K562 (cell line): ENCODE measurements around the gene UNC79. TPM values are rescaled to one million over a fixed set of nuclear protein-coding genes. Genes with fewer than 3 reads are reported as not detected.
A peak's percentile ranks its signal among the peaks of the same experiment; 100 is the strongest.

Experiments
- ATAC-seq: fragments of 200-7000 bp; cut with Tn5 transposase; 3 replicates; pipeline ENCODE4 v1.9.1; 2020; ENCODE audit warnings: moderate library complexity
- BruUV-seq: library from RNA; stranded (reverse); fragments of 400-500 nt; replicated peaks from 2 replicates; lab custom pipeline; 2021; lab: Mats Ljungman, UMichigan
- CTCF ChIA-PET: fragments of 300-600 bp; formaldehyde crosslinking; extraction: SDS; loops from one replicate; lab custom pipeline; 2021; ENCODE audit warnings: low intra/inter-chr PET ratio; lab: Yijun Ruan, JAX
- POLR2A ChIA-PET: fragments of 300-600, 350-650 bp; sonication (Branson Sonifier 250); formaldehyde crosslinking; extraction: SDS; loops from one replicate; lab custom pipeline; 2021; ENCODE audit warnings: antibody characterized with exemption, inconsistent platforms; lab: Yijun Ruan, JAX
- DNase-seq, 4 experiments: peaks; one replicate each; pipeline versions ENCODE4 v3.0.0 to v3.0.0-alpha.2; 2011 to 2018; ENCODE audit warnings: low spot score in 3 of 4, mixed read lengths in 3 of 4; ENCODE audit errors: extremely low read depth in 1 of 4
- FAIRE-seq: peaks from 2 replicates; lab custom pipeline; 2011; peaks lifted over from hg19 to GRCh38; lab: Jason Lieb, UNC
- H2AFZ ChIP-seq: 2 replicates; pipeline ENCODE4 v1.6.0; 2011; ENCODE audit warnings: low read depth, low read length, control low read depth, inconsistent platforms
- H3K27ac ChIP-seq: fragments of 200-600 bp; 3 replicates; pipeline ENCODE4 v1.8.0; 2011; ENCODE audit warnings: low read depth, mild to moderate bottlenecking, control low read depth, inconsistent platforms, low read length, moderate library complexity, mixed read lengths; ENCODE audit errors: extremely low read depth
- H3K27me3 ChIP-seq, 2 experiments: fragments of 300-600 bp in 1 of 2; 2 replicates in 1 of 2; 3 replicates in 1 of 2; pipeline versions ENCODE4 v1.6.0 to v1.8.0; 2011; ENCODE audit warnings: inconsistent platforms in 2 of 2, low read length in 2 of 2, mild to moderate bottlenecking in 1 of 2, mixed read lengths in 1 of 2, moderate library complexity in 1 of 2; ENCODE audit not compliant: control insufficient read depth in 2 of 2, insufficient read depth in 2 of 2
- H3K36me3 ChIP-seq: fragments of 300-600 bp; 3 replicates; pipeline ENCODE4 v1.8.0; 2011; ENCODE audit warnings: mild to moderate bottlenecking, low read length, inconsistent platforms; ENCODE audit not compliant: control insufficient read depth, insufficient read depth
- H3K4me1 ChIP-seq, 2 experiments: fragments of 200-600 bp in 1 of 2; replicated peaks in 1 of 2; 2 replicates in 1 of 2; 3 replicates in 1 of 2; pipeline versions ENCODE4 v1.5.1 to v1.8.0; 2011; ENCODE audit warnings: inconsistent platforms in 2 of 2, low read length in 2 of 2, mild to moderate bottlenecking in 1 of 2, mixed read lengths in 1 of 2, moderate library complexity in 1 of 2; ENCODE audit not compliant: control insufficient read depth in 2 of 2, insufficient read depth in 2 of 2
- H3K4me2 ChIP-seq: 2 replicates; pipeline ENCODE4 v1.6.1; 2011; ENCODE audit warnings: low read length, control low read depth, inconsistent platforms, mixed read lengths; ENCODE audit not compliant: insufficient read depth
- H3K4me3 ChIP-seq: fragments of 200-600 bp; sonication (generic), shearing (Covaris generic); 2 replicates; pipeline ENCODE4 v1.5.1; 2016; ENCODE audit warnings: control low read depth, inconsistent platforms
- H3K79me2 ChIP-seq: fragments of 200-600 bp; 3 replicates; pipeline ENCODE4 v1.8.0; 2011; ENCODE audit warnings: low read length, inconsistent platforms; ENCODE audit not compliant: control insufficient read depth, insufficient read depth
- H3K9ac ChIP-seq, 2 experiments: 2 replicates each; pipeline versions ENCODE4 v1.6.0 to v1.6.1; 2011; ENCODE audit warnings: low read depth in 2 of 2, low read length in 2 of 2, control low read depth in 1 of 2, inconsistent platforms in 1 of 2, mild to moderate bottlenecking in 1 of 2, mixed read lengths in 1 of 2; ENCODE audit not compliant: insufficient read depth in 1 of 2
- H3K9me1 ChIP-seq: one replicate; pipeline ENCODE4 v1.6.0; 2011; ENCODE audit warnings: inconsistent platforms, mild to moderate bottlenecking, low read length, moderate library complexity; ENCODE audit not compliant: control insufficient read depth, insufficient read depth
- H3K9me3 ChIP-seq: replicated peaks from 2 replicates; pipeline ENCODE4 v1.5.1; 2011; ENCODE audit warnings: low read depth, low read length, inconsistent platforms; ENCODE audit not compliant: control insufficient read depth, insufficient read depth
- H4K20me1 ChIP-seq: replicated peaks from 2 replicates; pipeline ENCODE4 v1.6.1; 2011; ENCODE audit warnings: low read length, inconsistent platforms, mixed read lengths; ENCODE audit not compliant: control insufficient read depth, insufficient read depth
- ARID1B ChIP-seq: fragments of 450-650 bp; IDR thresholded peaks from 2 replicates; pipeline ENCODE4 v1.6.1; 2016; ENCODE audit warnings: antibody characterized with exemption, mild to moderate bottlenecking, inconsistent platforms
- CBFA2T3 ChIP-seq: fragments of 450-650 bp; IDR thresholded peaks from 2 replicates; pipeline ENCODE4 v1.6.1; 2017
- CBX1 ChIP-seq: sonication (generic); IDR thresholded peaks from 2 replicates; pipeline ENCODE4 v1.6.1; 2016; ENCODE audit warnings: antibody characterized with exemption, low read depth, mild to moderate bottlenecking
- DMBX1 ChIP-seq: fragments of 250-450 bp; sonication (Bioruptor Pico); IDR thresholded peaks from 2 replicates; pipeline ENCODE4 v1.8.0; 2022; ENCODE audit warnings: inconsistent platforms, mild to moderate bottlenecking, moderate library complexity, borderline replicate concordance
- HES1 ChIP-seq: fragments of 450-650 bp; IDR thresholded peaks from 2 replicates; pipeline ENCODE4 v1.6.1; 2016; ENCODE audit warnings: low read depth, mild to moderate bottlenecking, moderate library complexity
- HOMEZ ChIP-seq: fragments of 250-450 bp; sonication (Bioruptor Pico); IDR thresholded peaks from 2 replicates; pipeline ENCODE4 v1.4.0; 2020; ENCODE audit warnings: mild to moderate bottlenecking, moderate library complexity
- KAT8 ChIP-seq: fragments of 450-650 bp; IDR thresholded peaks from 2 replicates; pipeline ENCODE4 v1.6.1; 2016; ENCODE audit warnings: low read depth, mild to moderate bottlenecking
- L3MBTL2 ChIP-seq: fragments of 450-650 bp; IDR thresholded peaks from 2 replicates; pipeline ENCODE4 v1.6.1; 2016; ENCODE audit warnings: mild to moderate bottlenecking, moderate library complexity
- PCBP2 ChIP-seq: fragments of 200-400 bp; formaldehyde crosslinking; IDR thresholded peaks from 2 replicates; pipeline ENCODE4 v1.6.1; 2018; ENCODE audit warnings: low read length, low read depth, mild to moderate bottlenecking, moderate library complexity; ENCODE audit not compliant: poor library complexity, severe bottlenecking
- RAD51 ChIP-seq: fragments of 450-650 bp; IDR thresholded peaks from 2 replicates; pipeline ENCODE4 v1.7.1; 2016; ENCODE audit warnings: low read depth, mild to moderate bottlenecking, borderline replicate concordance
- RBM22 ChIP-seq: fragments of 200-400 bp; formaldehyde crosslinking; IDR thresholded peaks from 2 replicates; pipeline ENCODE4 v1.6.1; 2018; ENCODE audit warnings: low read length, low read depth; ENCODE audit not compliant: poor library complexity, severe bottlenecking
- RCOR1 ChIP-seq, 2 experiments: IDR thresholded peaks; 2 replicates each; pipeline ENCODE4 v1.6.1; 2012; ENCODE audit warnings: low read depth in 2 of 2, low read length in 2 of 2, borderline replicate concordance in 1 of 2, improper control_type of control experiment in 1 of 2
- SNAPC5 ChIP-seq: fragments of 250-450 bp; sonication (Bioruptor Pico); IDR thresholded peaks from 2 replicates; pipeline ENCODE4 v1.8.0; 2021; ENCODE audit warnings: moderate library complexity, mild to moderate bottlenecking, inconsistent platforms
- SNIP1 ChIP-seq: fragments of 450-650 bp; IDR thresholded peaks from 2 replicates; pipeline ENCODE4 v1.7.1; 2017; ENCODE audit warnings: low read depth, mild to moderate bottlenecking
- SP1 ChIP-seq: sonication (generic); formaldehyde crosslinking; IDR thresholded peaks from 2 replicates; pipeline ENCODE4 v1.8.1; 2022; ENCODE audit warnings: mild to moderate bottlenecking, missing genetic modification reagents
- TAL1 ChIP-seq: fragments of 450-650 bp; IDR thresholded peaks from 2 replicates; pipeline ENCODE4 v1.6.1; 2016; ENCODE audit warnings: mild to moderate bottlenecking
- TEAD4 ChIP-seq, 2 experiments: sonication (generic) in 1 of 2; formaldehyde crosslinking in 1 of 2; IDR thresholded peaks; 2 replicates each; pipeline versions ENCODE4 v1.6.1 to v1.8.0; 2012 to 2022; ENCODE audit warnings: borderline replicate concordance in 1 of 2, inconsistent platforms in 1 of 2, low read length in 1 of 2, mild to moderate bottlenecking in 1 of 2, missing genetic modification reagents in 1 of 2
- U2AF1 ChIP-seq: fragments of 200-400 bp; formaldehyde crosslinking; optimal IDR thresholded peaks from 2 replicates; pipeline ENCODE3; 2017; ENCODE audit warnings: mild to moderate bottlenecking, low read depth, low read length, moderate library complexity
- ZFPM2 ChIP-seq: fragments of 250-450 bp; sonication (Bioruptor Pico); IDR thresholded peaks from 2 replicates; pipeline ENCODE4 v1.5.1; 2022; ENCODE audit warnings: mild to moderate bottlenecking
- ZNF507 ChIP-seq: conservative IDR thresholded peaks from 2 replicates; pipeline ENCODE4 v1.6.1; 2017; ENCODE audit warnings: missing genetic modification characterization, missing compliant biosample characterization
- WGBS: fragments of 100-300 bp; shearing (Covaris generic); methylation state at CpG from one replicate; pipeline ENCODE4 v1.1.6; 2016; ENCODE audit warnings: low coverage, mixed read lengths; ENCODE audit not compliant: insufficient coverage; ENCODE audit errors: missing lambda C conversion rate; 5-methylcytosine and 5-hydroxymethylcytosine counted together
- in situ Hi-C: fragments of 300-500 bp; cut with MboI; formaldehyde crosslinking; loops from 4 replicates; pipeline ENCODE4 v1.15.0; 2018; ENCODE audit warnings: inconsistent platforms, mixed read lengths
- intact Hi-C: fragments of 100-400 bp; cut with micrococcal nuclease; formaldehyde crosslinking; loops from 2 replicates; pipeline ENCODE4 v1.14.2; 2022
- polyA plus RNA-seq, 8 experiments: library from polyadenylated mRNA; depleted of rRNA in 4 of 8; stranded (reverse) in 5 of 8; unstranded in 3 of 8; fragments of >200 nt; fragmentation: Nextera tagmentation in 2 of 8; fragmentation: Illumina TruSeq in 1 of 8; extraction: Ambion mirVana in 2 of 8; extraction: Trizol in 1 of 8; gene quantifications; 2 replicates each; pipeline versions ENCODE4 v1.2.1 to v1.2.3, GENCODE V29; 2011 to 2014; ENCODE audit warnings: inconsistent platforms in 1 of 8, missing spikeins in 1 of 8
- total RNA-seq, 7 experiments: library from RNA; depleted of rRNA in 6 of 7; stranded (reverse); fragments of >200 nt in 6 of 7; fragmentation: Illumina TruSeq in 2 of 7; extraction: Trizol in 2 of 7; gene quantifications; 2 replicates each; pipeline versions ENCODE4 v1.2.1 to v1.2.3, GENCODE V29; 2011 to 2021; ENCODE audit warnings: low replicate concordance in 1 of 7

Gene UNC79
- total and polyA plus RNA-seq, 9 of the 15 experiments (the other 6 are each of a cell fraction or from before 2014, with no cell fraction given), result under 0.01 to 0.04 (median 0.01) TPM; not detected in 6

GRCh38 chr14:93464271-93464670, 33.5 kb downstream of the UNC79 start:
- no peaks in the 10 kb centered on the region for H3K27me3 ChIP-seq
- intact Hi-C loops (no loop called here), in situ Hi-C loops (no loop called here)
- 0% methylated on average over 5 of the region's 5 CpGs for WGBS
- DNase-seq (peak in 2 of 4 experiments; percentile 3 to 11), FAIRE-seq (no peak), ATAC-seq (peak; percentile 42; the same call in 1 of the 3 replicates)
- no peak overlapping the region; the same call in 1 of the 2 replicates for H3K4me2 ChIP-seq
- no peaks in the 10 kb centered on the region for H3K9me1 ChIP-seq
- no peaks in the 10 kb centered on the region for H3K36me3 ChIP-seq
- no peak overlapping the region for H3K9ac ChIP-seq
- no peaks in the 10 kb centered on the region for H3K9me3 ChIP-seq
- no TSS peak for BruUV-seq
- no peaks in the 10 kb centered on the region for H4K20me1 ChIP-seq
- no peaks in the 10 kb centered on the region; a peak in 1 of 5 replicates for H3K4me1 ChIP-seq
- CTCF ChIA-PET, result no interaction called here
- POLR2A ChIA-PET, result no interaction called here
- H2AFZ ChIP-seq, result no peak overlapping the region
- no peak overlapping the region for H3K27ac ChIP-seq
- H3K4me3 ChIP-seq, result no peak overlapping the region
- H3K79me2 ChIP-seq, result no peaks in the 10 kb centered on the region
- peak; percentile 72 for TF ChIP-seq CBFA2T3
- TF ChIP-seq ZFPM2 (CRISPR knock-in tag), result no peak
- TF ChIP-seq U2AF1, result no peak
- no peak for TF ChIP-seq SNAPC5 (CRISPR knock-in tag)
- TF ChIP-seq PCBP2, result no peak
- TF ChIP-seq ZNF507, result no peak
- 0 out of 4 replicates have a peak, but pooled peaks of 1 of the 2 experiments have one; percentile 19 for TF ChIP-seq RCOR1 (IDR thresholded peaks at IDR 0.05; ENCODE audit: borderline replicate concordance in 1 of 2, low read depth in 2 of 2, low read length in 2 of 2)
- TF ChIP-seq HES1, result 0 out of 2 replicates have a peak, but pooled peaks have one; percentile 41
- TF ChIP-seq DMBX1 (CRISPR knock-in tag), result no peak
- peak; percentile 57 for TF ChIP-seq TAL1
- peak; percentile 88 for TF ChIP-seq L3MBTL2
- peak; percentile 48; the same call in 1 of the 2 replicates for TF ChIP-seq ARID1B
- no peak for TF ChIP-seq RBM22
- TF ChIP-seq TEAD4 (IDR thresholded peaks at IDR 0.05; ENCODE audit: low read length), result peak; percentile 75
- TF ChIP-seq TEAD4 (CRISPR knock-in tag; IDR thresholded peaks at IDR 0.05; ENCODE audit: borderline replicate concordance), result no peak
- TF ChIP-seq RAD51, result no peak
- TF ChIP-seq SP1 (CRISPR knock-in tag), result no peak
- no peak for TF ChIP-seq CBX1
- TF ChIP-seq KAT8, result no peak
- TF ChIP-seq SNIP1, result peak; percentile 85
- no peak for TF ChIP-seq HOMEZ
